Spleen (tissue), 7 donors: ENCODE measurements around the gene PLOD1.

Experiments used
- POLR2AphosphoS5 ChIP-seq, 3 donors: sonication (generic); formaldehyde crosslinking; IDR thresholded peaks; one replicate each; pipeline ENCODE4 v1.5.1; 2017; ENCODE audit warnings: antibody characterized with exemption in 3 of 3
- TF ChIP-seq, protein P1 (sequence below), 11 experiments: fragments of 200-600 bp in 7 of 11; fragments of 450-650 bp in 4 of 11; sonication (generic) in 4 of 11; IDR thresholded peaks in 8 of 11; conservative IDR thresholded peaks in 3 of 11; 1 replicate in 7 of 11; 2 replicates in 4 of 11; pipeline versions ENCODE4 v1.4.0 to v1.8.0; 2016 to 2021; ENCODE audit warnings: antibody characterized with exemption in 11 of 11, inconsistent platforms in 4 of 11, mild to moderate bottlenecking in 1 of 11
- donor health status: DM: no; HTN: no; CAD: no; lungs with moderate emphysema.
- donor health status: DM: no; HTN: no; CAD: no.
- donor health status: DM: no; HTN: no; CAD: no.

DNA sequence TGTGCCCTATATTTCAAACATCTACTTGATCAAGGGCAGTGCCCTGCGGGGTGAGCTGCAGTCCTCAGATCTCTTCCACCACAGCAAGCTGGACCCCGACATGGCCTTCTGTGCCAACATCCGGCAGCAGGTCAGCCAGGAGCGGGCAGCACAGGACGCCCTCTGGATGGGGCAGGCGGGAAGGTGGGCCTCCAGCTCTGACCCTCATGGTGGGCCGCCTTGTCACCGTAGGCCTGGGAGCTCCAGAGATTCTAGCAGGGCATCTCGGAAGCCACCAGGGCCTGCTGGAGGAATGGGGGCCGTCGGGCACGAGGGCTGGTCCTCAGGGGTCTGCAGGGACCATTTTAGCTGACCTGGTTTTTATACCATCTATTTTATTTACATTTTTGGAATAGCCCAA, 30.1 kb downstream of the PLOD1 start:
- TF ChIP-seq, protein P1, sequence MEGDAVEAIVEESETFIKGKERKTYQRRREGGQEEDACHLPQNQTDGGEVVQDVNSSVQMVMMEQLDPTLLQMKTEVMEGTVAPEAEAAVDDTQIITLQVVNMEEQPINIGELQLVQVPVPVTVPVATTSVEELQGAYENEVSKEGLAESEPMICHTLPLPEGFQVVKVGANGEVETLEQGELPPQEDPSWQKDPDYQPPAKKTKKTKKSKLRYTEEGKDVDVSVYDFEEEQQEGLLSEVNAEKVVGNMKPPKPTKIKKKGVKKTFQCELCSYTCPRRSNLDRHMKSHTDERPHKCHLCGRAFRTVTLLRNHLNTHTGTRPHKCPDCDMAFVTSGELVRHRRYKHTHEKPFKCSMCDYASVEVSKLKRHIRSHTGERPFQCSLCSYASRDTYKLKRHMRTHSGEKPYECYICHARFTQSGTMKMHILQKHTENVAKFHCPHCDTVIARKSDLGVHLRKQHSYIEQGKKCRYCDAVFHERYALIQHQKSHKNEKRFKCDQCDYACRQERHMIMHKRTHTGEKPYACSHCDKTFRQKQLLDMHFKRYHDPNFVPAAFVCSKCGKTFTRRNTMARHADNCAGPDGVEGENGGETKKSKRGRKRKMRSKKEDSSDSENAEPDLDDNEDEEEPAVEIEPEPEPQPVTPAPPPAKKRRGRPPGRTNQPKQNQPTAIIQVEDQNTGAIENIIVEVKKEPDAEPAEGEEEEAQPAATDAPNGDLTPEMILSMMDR (IDR thresholded peaks at IDR 0.05 in 8 of 11, conservative IDR thresholded peaks at IDR 0.05 in 3 of 11): no peak
- no peak for TF ChIP-seq POLR2AphosphoS5 (IDR thresholded peaks at IDR 0.05)
